HEK293 (cell line): ENCODE data around the gene SLC25A22.
A peak's percentile ranks its signal among the peaks of the same experiment; 100 is the strongest.

Experiments used
- GLIS1 ChIP-seq: fragments of 450-650 bp; formaldehyde crosslinking; IDR thresholded peaks from 2 replicates; pipeline ENCODE4 v1.5.1; 2016; ENCODE audit warnings: missing biosample characterization, missing genetic modification characterization
- HIC1 ChIP-seq: fragments of 450-650 bp; formaldehyde crosslinking; IDR thresholded peaks from 2 replicates; pipeline ENCODE4 v1.5.1; 2016; ENCODE audit warnings: missing biosample characterization, missing genetic modification characterization
- INSM2 ChIP-seq: fragments of 450-650 bp; formaldehyde crosslinking; IDR thresholded peaks from 2 replicates; pipeline ENCODE4 v1.5.1; 2016; ENCODE audit warnings: missing biosample characterization, missing genetic modification characterization
- KLF1 ChIP-seq: fragments of 450-650 bp; formaldehyde crosslinking; IDR thresholded peaks from 2 replicates; pipeline ENCODE4 v1.5.1; 2016; ENCODE audit warnings: missing biosample characterization, missing genetic modification characterization
- PATZ1 ChIP-seq: fragments of 450-650 bp; formaldehyde crosslinking; IDR thresholded peaks from 2 replicates; pipeline ENCODE4 v1.5.1; 2016; ENCODE audit warnings: missing biosample characterization, missing genetic modification characterization
- REST ChIP-seq: fragments of 450-650 bp; formaldehyde crosslinking; IDR thresholded peaks from 2 replicates; pipeline ENCODE4 v1.5.1; 2016; ENCODE audit warnings: missing biosample characterization, missing genetic modification characterization
- SP2 ChIP-seq: fragments of 450-650 bp; formaldehyde crosslinking; IDR thresholded peaks from 2 replicates; pipeline ENCODE4 v1.5.1; 2016; ENCODE audit warnings: missing biosample characterization, missing genetic modification characterization
- ZFHX2 ChIP-seq: fragments of 450-650 bp; formaldehyde crosslinking; conservative IDR thresholded peaks from 2 replicates; pipeline ENCODE4 v1.5.1; 2016; ENCODE audit warnings: missing biosample characterization, missing genetic modification characterization
- ZFP37 ChIP-seq: fragments of 450-650 bp; formaldehyde crosslinking; IDR thresholded peaks from 2 replicates; pipeline ENCODE4 v1.5.1; 2016; ENCODE audit warnings: missing biosample characterization, missing genetic modification characterization
- ZNF157 ChIP-seq: fragments of 450-650 bp; formaldehyde crosslinking; IDR thresholded peaks from 2 replicates; pipeline ENCODE4 v1.5.1; 2016; ENCODE audit warnings: missing biosample characterization, missing genetic modification characterization
- ZNF184 ChIP-seq: fragments of 450-650 bp; IDR thresholded peaks from 2 replicates; pipeline ENCODE4 v1.5.1; 2018; ENCODE audit warnings: missing biosample characterization, mild to moderate bottlenecking, missing genetic modification characterization
- ZNF202 ChIP-seq: fragments of 450-650 bp; formaldehyde crosslinking; IDR thresholded peaks from 2 replicates; pipeline ENCODE4 v1.5.1; 2016; ENCODE audit warnings: missing biosample characterization, missing genetic modification characterization, borderline replicate concordance
- ZNF23 ChIP-seq: fragments of 450-650 bp; formaldehyde crosslinking; IDR thresholded peaks from 2 replicates; pipeline ENCODE4 v1.5.1; 2016; ENCODE audit warnings: missing biosample characterization, missing genetic modification characterization, borderline replicate concordance
- ZNF266 ChIP-seq: fragments of 450-650 bp; formaldehyde crosslinking; IDR thresholded peaks from 2 replicates; pipeline ENCODE4 v1.5.1; 2016; ENCODE audit warnings: missing biosample characterization, missing genetic modification characterization, low read depth
- ZNF394 ChIP-seq: fragments of 450-650 bp; formaldehyde crosslinking; IDR thresholded peaks from 2 replicates; pipeline ENCODE4 v1.5.1; 2016; ENCODE audit warnings: missing biosample characterization, missing genetic modification characterization, mild to moderate bottlenecking, moderate library complexity, borderline replicate concordance
- ZNF433 ChIP-seq: fragments of 450-650 bp; formaldehyde crosslinking; IDR thresholded peaks from 2 replicates; pipeline ENCODE4 v1.5.1; 2016; ENCODE audit warnings: missing biosample characterization, missing genetic modification characterization, low read depth
- ZNF473 ChIP-seq: fragments of 450-650 bp; formaldehyde crosslinking; IDR thresholded peaks from 2 replicates; pipeline ENCODE4 v1.5.1; 2017; ENCODE audit warnings: missing biosample characterization, missing genetic modification characterization
- ZNF600 ChIP-seq: fragments of 450-650 bp; formaldehyde crosslinking; IDR thresholded peaks from 2 replicates; pipeline ENCODE4 v1.5.1; 2016; ENCODE audit warnings: missing biosample characterization, missing genetic modification characterization
- ZNF654 ChIP-seq: fragments of 450-650 bp; formaldehyde crosslinking; IDR thresholded peaks from 2 replicates; pipeline ENCODE4 v1.5.1; 2016; ENCODE audit warnings: low read depth, missing biosample characterization, missing genetic modification characterization
- ZNF704 ChIP-seq: fragments of 450-650 bp; formaldehyde crosslinking; IDR thresholded peaks from 2 replicates; pipeline ENCODE4 v1.5.1; 2016; ENCODE audit warnings: missing biosample characterization, missing genetic modification characterization
- ZNF747 ChIP-seq: fragments of 450-650 bp; formaldehyde crosslinking; IDR thresholded peaks from 2 replicates; pipeline ENCODE4 v1.5.1; 2016; ENCODE audit warnings: missing biosample characterization, missing genetic modification characterization
- TF ChIP-seq, protein P1 (sequence below): fragments of 450-650 bp; formaldehyde crosslinking; IDR thresholded peaks from 2 replicates; pipeline ENCODE4 v1.5.1; 2016; ENCODE audit warnings: missing biosample characterization, missing genetic modification characterization

Gene SLC25A22

DNA sequence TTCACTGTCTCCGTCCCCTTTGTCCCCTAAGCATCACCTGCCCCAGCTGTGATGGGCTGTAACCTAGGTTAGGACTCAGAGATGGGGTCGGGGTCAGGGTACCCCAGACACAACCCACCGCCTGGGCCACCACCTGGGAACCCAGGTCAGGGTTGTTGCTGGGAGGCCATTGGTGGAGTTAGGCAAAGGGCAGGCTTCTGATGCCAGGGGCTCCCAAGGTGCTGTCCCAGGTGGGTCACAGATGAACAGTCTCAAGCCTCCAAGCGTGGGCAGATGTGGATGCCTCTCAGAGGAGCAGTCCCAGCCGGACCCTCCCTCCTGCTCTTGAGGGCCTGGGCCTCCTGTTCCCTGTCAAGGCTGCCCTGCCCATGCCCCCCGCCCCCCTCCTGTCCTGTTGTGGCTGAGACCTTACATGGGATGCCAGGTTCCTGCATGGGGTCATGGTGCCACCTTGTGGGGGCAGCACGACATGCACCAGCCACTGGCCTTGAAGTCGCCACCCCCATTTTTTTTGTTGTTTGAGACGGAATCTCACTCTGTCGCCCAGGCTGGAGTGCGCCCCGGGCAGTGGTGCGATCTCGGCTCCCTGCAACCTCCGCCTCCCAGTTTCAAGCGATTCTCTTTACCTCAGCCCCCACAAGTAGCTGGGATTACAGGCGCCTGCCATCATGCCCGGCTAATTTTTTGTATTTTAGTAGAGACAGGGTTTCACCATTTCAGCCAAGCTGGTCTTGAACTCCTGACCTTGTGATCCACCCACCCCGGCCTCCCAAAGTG is 32.9 kb downstream of the SLC25A22 start (continued):
- TF ChIP-seq ZNF202 (no peak), ZNF433 (tag by site-specific recombination) (no peak), ZNF600 (tag by site-specific recombination) (peak; percentile 51), INSM2 (tag by site-specific recombination) (no peak), SP2 (tag by site-specific recombination) (no peak), ZFP37 (peak; percentile 18; the same call in 1 of the 2 replicates), ZNF747 (tag by site-specific recombination) (no peak), REST (0 out of 2 replicates have a peak, but pooled peaks have one; percentile 21), ZNF184 (tag by site-specific recombination) (no peak), ZNF266 (no peak), ZFHX2 (tag by site-specific recombination) (0 out of 2 replicates have a peak, but pooled peaks have one; percentile 16), ZNF473 (tag by site-specific recombination) (no peak), HIC1 (peak; percentile 74), ZNF157 (tag by site-specific recombination) (no peak), GLIS1 (no peak), PATZ1 (tag by site-specific recombination) (peak; percentile 20; the same call in 1 of the 2 replicates), ZNF394 (no peak), ZNF654 (peak; percentile 37), KLF1 (no peak; the same call in 1 of the 2 replicates), ZNF23 (tag by site-specific recombination) (no peak), ZNF704 (tag by site-specific recombination) (no peak)
- TF ChIP-seq, protein P1, sequence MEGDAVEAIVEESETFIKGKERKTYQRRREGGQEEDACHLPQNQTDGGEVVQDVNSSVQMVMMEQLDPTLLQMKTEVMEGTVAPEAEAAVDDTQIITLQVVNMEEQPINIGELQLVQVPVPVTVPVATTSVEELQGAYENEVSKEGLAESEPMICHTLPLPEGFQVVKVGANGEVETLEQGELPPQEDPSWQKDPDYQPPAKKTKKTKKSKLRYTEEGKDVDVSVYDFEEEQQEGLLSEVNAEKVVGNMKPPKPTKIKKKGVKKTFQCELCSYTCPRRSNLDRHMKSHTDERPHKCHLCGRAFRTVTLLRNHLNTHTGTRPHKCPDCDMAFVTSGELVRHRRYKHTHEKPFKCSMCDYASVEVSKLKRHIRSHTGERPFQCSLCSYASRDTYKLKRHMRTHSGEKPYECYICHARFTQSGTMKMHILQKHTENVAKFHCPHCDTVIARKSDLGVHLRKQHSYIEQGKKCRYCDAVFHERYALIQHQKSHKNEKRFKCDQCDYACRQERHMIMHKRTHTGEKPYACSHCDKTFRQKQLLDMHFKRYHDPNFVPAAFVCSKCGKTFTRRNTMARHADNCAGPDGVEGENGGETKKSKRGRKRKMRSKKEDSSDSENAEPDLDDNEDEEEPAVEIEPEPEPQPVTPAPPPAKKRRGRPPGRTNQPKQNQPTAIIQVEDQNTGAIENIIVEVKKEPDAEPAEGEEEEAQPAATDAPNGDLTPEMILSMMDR: peak; percentile 83
- TF ChIP-seq, all 188 proteins: peak for 10
